ENCODE results near the gene METRN. TPM values are rescaled to one million over a fixed set of nuclear protein-coding genes. Genes with fewer than 3 reads are reported as not detected.

METRN gene
- polyA plus RNA-seq, 1 donor (not counting 4 experiments of a cell fraction or from before 2014, with no cell fraction given), result 42.1 TPM

GRCh38 chr16:746637-747036 is 31.7 kb downstream of the METRN start:
- no peak overlapping the region for H3K9ac ChIP-seq (ENCODE audit: control insufficient read depth, extremely low read depth, insufficient read depth, low read length)
- DNase-seq (ENCODE audit: low read depth, low spot score) (no peak), FAIRE-seq (no peak)
- no peaks in the 10 kb centered on the region for H3K79me2 ChIP-seq (ENCODE audit: control insufficient read depth, insufficient read depth, low read length)
- no peaks in the 10 kb centered on the region for H3K36me3 ChIP-seq (ENCODE audit: control insufficient read depth in 2 of 2, extremely low read depth in 1 of 2, insufficient read depth in 2 of 2, low read length in 2 of 2)
- no peaks in the 10 kb centered on the region for H4K20me1 ChIP-seq (ENCODE audit: control insufficient read depth, extremely low read depth, insufficient read depth, low read length)
- no peaks in the 10 kb centered on the region for H3K4me1 ChIP-seq (ENCODE audit: control insufficient read depth, extremely low read depth, insufficient read depth, low read length)
- no peak overlapping the region for H3K27ac ChIP-seq (ENCODE audit: control insufficient read depth, insufficient read depth, low read length)
- no peak overlapping the region for H2AFZ ChIP-seq (ENCODE audit: control insufficient read depth, low read length)
- dilution Hi-C loops (cut with MboI; ENCODE audit: extremely low pct_ligation_motif_present, low sequenced_read_pairs), result no loop called here
- H3K4me3 ChIP-seq (ENCODE audit: control insufficient read depth in 2 of 3, extremely low read depth in 1 of 3, insufficient read depth in 2 of 3, low read depth in 1 of 3, low read length in 3 of 3), result no peak overlapping the region
- TF ChIP-seq CTCF (optimal IDR thresholded peaks at IDR 0.05 in 1 of 3, IDR thresholded peaks at IDR 0.05 in 1 of 3, conservative IDR thresholded peaks at IDR 0.05 in 1 of 3; ENCODE audit: extremely low read depth in 1 of 3, insufficient read depth in 2 of 3, low read length in 3 of 3), result no peak
- TF ChIP-seq EZH2 (IDR thresholded peaks at IDR 0.05; ENCODE audit: low read length), result no peak
- no peaks in the 10 kb centered on the region for H3K9me3 ChIP-seq (ENCODE audit: control insufficient read depth, low read depth, low read length)
- no peaks in the 10 kb centered on the region for H3K9me1 ChIP-seq (ENCODE audit: control insufficient read depth, extremely low read depth, insufficient read depth, low read length)
- no peak overlapping the region for H3K4me2 ChIP-seq (ENCODE audit: control insufficient read depth, extremely low read depth, insufficient read depth, low read depth, low read length)
- peaks cover under 1% of the 10 kb centered on the region for H3K27me3 ChIP-seq (ENCODE audit: control insufficient read depth, extremely low read depth, insufficient read depth, low read length)

- FAIRE-seq, result no peak
- dilution Hi-C loops (cut with MboI; ENCODE audit: extremely low pct_ligation_motif_present, low sequenced_read_pairs), result no loop called here
Measured at GRCh38 chr16:747978-748746, 33.2 kb downstream of the METRN start.

More at GRCh38 chr16:747978-748746, 33.2 kb downstream of the METRN start:
- DNase-seq (ENCODE audit: low read depth, low spot score), result no peak
- Histone ChIP-seq H3K9ac (ENCODE audit: control insufficient read depth, extremely low read depth, insufficient read depth, low read length) (no peak overlapping the region), H2AFZ (ENCODE audit: control insufficient read depth, low read length) (no peak overlapping the region), H3K79me2 (ENCODE audit: control insufficient read depth, insufficient read depth, low read length) (no peaks in the 10 kb centered on the region), H3K4me1 (ENCODE audit: control insufficient read depth, extremely low read depth, insufficient read depth, low read length) (no peaks in the 10 kb centered on the region), H4K20me1 (ENCODE audit: control insufficient read depth, extremely low read depth, insufficient read depth, low read length) (no peaks in the 10 kb centered on the region), H3K4me3 (ENCODE audit: control insufficient read depth in 2 of 3, extremely low read depth in 1 of 3, insufficient read depth in 2 of 3, low read depth in 1 of 3, low read length in 3 of 3) (no peak overlapping the region), H3K27me3 (ENCODE audit: control insufficient read depth, extremely low read depth, insufficient read depth, low read length) (peaks cover 9% of the 10 kb centered on the region), H3K27ac (ENCODE audit: control insufficient read depth, insufficient read depth, low read length) (no peak overlapping the region), H3K36me3 (ENCODE audit: control insufficient read depth in 2 of 2, extremely low read depth in 1 of 2, insufficient read depth in 2 of 2, low read length in 2 of 2) (no peaks in the 10 kb centered on the region), H3K9me3 (ENCODE audit: control insufficient read depth, low read depth, low read length) (no peaks in the 10 kb centered on the region), H3K4me2 (ENCODE audit: control insufficient read depth, extremely low read depth, insufficient read depth, low read depth, low read length) (no peak overlapping the region), H3K9me1 (ENCODE audit: control insufficient read depth, extremely low read depth, insufficient read depth, low read length) (no peaks in the 10 kb centered on the region)
- TF ChIP-seq EZH2 (IDR thresholded peaks at IDR 0.05; ENCODE audit: low read length) (no peak), CTCF (optimal IDR thresholded peaks at IDR 0.05 in 1 of 3, IDR thresholded peaks at IDR 0.05 in 1 of 3, conservative IDR thresholded peaks at IDR 0.05 in 1 of 3; ENCODE audit: extremely low read depth in 1 of 3, insufficient read depth in 2 of 3, low read length in 3 of 3) (no peak)
